Middle frontal gyrus (tissue), 1 donor: ENCODE results near the gene CYP19A1.
"Not testable (repeated sequence)": the region's sequence is repeated elsewhere in the genome, so short reads cannot be mapped to it uniquely, and the experiment has no call there.

Experiments
- DNase-seq: peaks from one replicate; pipeline ENCODE4 v3.0.0-alpha.2; 2015; ENCODE audit warnings: low spot score; ENCODE audit errors: extremely low spot score

The CYP19A1 gene

DNA sequence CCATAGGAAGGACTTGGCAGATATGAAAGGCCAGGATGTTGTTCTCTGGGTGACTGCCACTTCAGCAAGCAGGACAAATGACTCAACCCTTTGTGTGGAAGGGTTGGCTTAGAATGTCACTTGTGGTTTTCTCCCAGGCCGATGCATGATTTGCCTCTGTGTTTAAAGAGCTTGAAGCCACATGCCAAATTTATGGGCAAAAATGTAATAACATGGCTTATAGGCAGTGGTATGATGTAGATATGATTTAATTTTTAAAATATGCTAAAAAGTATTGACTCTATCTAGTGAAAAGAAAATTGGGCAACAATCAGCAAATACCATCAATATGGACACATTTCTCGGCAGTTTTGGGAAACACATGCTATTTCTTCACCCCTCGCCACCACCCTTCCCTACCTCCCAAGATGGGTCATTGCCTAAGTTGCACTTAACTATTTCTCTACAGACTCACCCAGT lies 114.6 kb downstream of the CYP19A1 start:
- DNase-seq, result no peak

DNA sequence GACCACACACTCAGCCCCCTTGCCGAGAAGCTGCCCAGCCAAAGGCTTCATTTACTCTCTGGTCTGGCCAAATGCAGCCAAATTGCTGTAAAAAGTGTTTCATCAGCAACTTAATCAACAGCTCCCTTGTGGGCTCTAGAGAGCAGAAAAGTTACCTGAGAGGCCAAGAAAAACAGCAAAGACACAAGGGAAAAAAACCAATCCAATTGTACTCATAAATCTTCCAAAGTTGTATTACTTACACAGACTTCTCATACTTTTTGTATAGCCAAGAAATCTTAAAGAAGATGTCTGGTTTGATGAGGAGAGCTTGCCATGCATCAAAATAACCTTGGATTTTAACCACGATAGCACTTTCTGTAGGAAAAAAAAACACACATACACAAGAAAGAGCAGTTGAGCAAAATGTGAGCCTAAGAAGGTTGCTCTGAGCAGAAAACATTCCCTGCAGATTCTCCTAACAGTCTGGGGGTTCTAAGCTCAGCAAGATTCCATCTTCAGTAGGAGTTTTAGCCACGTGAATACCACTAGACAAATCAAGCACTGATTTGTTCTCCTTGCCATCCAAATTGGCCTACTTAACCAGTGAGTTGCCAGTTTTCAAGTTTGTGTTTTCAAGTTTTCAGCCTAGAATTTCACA lies 120.0 kb downstream of the CYP19A1 start:
- no peak for DNase-seq

DNA sequence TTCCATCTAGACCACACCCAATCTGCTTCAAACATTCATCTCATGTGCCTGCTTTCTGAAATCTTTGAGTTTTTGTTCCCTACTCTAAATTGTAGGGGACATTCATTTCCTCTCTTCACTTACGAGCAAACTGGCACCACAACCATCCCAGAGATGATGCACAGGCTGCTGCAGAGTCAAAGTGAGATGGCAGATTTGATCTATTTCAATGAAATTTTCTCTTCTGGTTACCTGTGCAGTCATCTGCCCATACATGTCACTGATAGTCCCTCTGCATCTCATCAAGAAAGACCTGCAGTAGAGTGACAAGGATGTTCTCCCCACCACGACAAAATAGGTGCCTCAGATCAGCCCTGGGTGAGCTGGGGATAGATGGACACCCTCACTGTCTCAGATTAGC lies 125.5 kb downstream of the CYP19A1 start:
- DNase-seq, result no peak

DNA sequence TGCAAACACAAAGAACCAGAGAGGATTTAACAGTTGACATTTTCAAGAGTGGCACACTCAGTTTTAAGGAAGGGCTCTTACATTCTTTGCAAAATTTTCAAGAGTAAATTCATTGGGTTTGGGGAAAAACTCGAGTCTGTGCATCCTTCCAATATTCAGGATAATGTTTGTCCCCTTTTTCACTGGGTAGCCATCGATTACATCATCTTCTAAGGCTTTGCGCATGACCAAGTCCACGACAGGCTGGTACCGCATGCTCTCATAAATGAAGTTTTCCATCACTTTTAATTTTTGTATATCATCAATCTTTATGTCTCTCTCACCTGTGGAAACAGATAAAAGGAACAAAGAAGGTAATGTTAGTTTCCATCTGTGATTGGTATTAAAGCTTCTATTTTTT lies 126.2 kb downstream of the CYP19A1 start:
- DNase-seq, result no peak

DNA sequence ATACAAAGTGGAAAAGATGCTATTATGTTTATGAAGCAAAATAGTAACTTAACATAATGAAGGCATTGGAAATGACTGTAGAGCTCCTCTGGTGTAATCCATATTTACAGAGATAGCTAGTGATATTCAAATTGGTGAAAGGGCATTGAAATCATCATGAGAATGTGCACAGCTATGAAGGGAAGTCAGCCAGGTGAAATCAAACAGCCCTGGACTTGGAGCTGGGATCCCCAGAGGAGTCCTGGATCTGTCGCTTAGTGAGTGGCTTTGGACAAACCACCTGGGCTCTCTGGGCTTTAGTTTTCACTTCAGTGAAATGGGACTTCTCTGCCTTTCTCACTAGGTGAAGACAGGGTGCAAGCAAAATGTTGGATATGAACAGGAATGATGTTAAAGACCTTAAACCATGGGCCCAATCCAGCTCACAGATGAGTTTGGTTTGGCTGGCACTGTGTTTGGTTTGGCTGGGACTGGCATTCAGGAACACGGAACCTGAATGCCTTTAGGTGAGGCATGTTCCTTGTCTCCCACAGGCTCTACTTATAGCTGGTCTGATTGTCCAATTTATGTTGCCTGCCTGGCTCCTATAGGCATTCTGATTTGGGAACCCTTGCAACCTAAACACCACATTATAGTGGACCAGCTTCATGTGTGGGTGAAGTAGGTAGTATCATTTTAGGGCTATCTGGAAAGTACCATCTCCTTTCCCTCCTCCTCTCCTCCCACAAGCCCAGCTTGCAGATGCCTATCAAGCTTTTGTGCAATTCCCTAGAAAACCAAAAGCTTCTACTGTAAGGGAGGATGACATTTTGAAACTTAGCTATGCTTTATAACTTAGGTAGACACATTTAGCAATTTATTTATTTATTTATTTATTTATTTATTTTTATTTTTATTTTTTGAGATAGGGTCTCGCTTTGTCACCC lies 133.1 kb downstream of the CYP19A1 start:
- no peak for DNase-seq

DNA sequence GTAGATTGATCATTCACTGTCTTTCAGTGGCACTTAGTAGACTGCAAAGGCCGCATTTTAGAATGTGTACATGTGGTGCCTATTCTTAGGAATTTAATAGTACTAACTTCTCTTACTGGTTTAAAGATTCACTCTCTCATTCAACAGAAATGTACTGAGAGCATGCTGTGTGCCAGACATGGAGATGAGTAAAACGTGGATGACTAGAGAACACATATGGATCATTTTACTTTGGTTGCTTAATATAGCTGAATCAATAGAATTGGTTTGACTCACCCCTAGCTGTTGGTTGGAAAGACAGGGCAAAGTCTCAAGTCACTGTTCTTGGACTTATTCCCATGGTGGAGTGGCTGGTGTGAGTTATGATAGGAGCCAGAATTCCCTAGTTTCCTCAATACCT lies 134.6 kb downstream of the CYP19A1 start:
- DNase-seq, result no peak

DNA sequence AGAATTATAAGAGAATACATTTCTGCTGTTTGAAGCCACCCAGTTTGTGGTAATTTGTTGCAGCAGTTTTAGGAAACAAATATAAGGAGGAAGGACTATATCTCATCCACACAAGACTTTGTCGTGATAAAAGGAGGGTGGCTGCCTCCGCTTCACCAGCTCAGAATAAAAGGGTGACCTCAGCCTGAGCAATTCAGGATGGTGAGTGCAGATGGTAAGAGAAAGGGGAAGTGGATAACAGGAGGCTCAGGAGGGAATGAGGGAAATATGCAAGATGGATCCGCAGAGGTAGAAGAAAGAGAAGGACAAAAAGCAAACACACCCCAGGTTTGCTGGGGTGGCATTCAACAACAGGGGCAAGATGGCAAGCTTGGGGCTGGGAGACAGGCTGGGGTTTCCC lies 135.6 kb downstream of the CYP19A1 start:
- no peak for DNase-seq

DNA sequence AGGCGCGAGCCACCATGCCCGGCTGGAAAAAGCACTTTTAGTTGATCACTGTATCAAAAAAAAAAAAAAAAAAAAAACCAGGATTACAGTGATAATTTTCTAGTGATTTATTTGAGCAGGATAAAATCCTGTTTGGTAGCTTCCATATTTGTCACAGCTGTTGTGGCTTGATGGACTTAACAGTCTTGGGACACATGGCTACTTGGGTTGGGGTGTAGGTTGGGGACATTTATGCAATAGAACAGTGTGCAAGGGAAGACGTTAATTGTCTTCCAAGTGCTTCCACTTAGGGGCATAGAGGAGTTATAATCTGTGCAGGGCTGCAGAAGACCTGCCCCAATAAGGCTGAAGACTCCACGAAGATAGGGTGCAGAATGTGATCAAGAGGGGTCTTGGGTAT lies 136.8 kb downstream of the CYP19A1 start:
- DNase-seq, result no peak

DNA sequence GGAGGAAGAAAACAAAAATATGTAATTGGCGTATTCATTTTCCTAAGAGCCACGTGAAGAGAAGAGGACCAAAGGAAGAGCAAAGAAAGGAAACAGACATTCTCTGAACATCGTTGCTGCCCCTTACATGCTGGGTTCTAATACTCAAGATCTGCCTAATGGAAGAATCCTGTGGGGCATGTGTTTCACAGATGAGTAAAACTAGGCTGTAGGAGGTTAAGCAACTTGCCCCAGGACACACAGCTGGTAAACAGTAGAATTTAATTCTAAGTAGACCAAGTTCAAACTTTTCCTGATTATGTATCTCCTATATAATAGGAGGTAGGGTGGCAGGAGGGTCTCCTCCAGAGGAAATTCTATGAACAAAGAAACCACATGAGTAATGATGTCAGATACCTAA lies 137.6 kb downstream of the CYP19A1 start:
- no peak for DNase-seq

DNA sequence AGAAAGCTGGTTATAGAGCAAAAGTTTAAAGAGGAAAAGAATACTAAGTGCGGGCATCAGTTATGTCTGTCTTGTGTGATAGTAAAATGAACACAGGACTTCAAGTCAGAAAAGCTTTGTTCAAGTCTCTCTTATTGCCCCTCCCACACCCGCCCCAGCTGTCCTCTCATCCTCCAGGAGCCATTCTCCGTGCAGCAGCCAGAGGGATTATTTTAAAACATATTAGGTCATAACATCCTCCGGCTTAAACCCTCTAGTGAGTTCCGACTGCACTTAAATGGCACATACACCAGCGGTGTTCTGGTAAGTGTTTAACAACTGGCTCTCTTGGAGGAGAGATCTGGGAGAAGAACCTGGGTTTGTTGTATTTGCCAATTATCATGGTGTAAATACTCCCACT lies 138.9 kb downstream of the CYP19A1 start:
- no peak for DNase-seq

DNA sequence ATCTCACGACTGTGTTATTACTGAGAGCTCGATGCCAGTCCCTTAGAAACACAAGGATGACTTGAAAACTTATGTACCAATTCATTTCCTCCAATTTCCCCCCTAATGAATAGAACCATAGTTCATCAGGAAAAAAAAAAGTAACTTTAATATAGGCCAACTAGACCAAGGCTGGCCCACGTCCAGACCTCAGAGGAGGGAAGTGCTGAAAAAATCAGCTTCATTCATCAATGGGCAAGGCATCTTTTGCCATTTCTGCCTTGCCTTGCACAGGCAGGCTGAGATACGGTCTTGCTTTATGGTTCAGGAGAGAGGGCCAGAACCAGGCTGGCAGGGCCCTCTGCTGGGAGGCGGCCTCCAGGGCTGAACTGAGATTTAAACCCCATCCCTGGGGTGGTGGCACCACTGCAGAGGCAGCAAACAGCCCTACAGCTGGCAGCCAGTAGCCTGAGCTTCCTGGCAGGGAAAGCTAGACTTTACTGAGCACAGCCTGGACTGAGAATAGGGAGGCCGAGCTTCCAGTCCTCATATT lies 139.6 kb downstream of the CYP19A1 start:
- no peak for DNase-seq

DNA sequence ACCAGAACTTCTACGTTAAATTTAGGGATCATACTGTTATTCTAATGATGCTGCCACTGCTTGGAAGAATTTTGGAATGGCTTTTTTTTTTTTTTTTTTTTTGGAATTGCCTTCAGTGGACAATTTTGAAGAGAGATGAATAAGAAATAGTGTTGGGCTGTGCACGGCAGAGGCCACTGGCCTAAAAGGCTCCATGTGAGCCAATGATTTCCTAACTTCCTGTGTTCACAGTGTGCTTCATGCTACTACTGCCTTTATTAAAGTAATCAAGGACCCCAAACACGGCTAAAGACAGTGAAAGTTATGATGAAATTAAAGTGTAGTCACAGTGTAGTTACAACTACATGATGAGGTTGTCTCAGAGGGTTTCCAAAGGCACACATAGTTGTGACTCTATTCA lies 142.9 kb downstream of the CYP19A1 start:
- no peak for DNase-seq

DNA sequence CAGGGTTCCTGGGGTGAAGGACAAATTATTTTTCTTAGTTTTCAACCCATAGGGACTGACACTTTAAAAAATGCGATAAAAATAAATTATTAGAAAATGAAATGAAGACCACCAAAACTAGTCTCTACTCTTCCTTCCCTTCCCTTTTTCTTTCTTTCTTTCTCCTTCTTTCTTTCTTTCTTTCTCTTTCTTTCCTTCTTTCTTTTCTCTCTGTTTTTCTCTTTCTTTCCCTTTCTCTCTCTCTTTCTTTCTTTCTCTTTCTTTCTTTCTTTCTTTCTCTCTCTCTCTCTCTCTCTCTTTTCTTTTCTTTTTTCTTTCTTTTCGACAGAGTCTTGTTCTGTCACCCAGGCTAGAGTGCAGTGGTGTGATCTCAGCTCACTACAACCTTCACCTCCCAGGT lies 144.4 kb downstream of the CYP19A1 start:
- no peak for DNase-seq

DNA sequence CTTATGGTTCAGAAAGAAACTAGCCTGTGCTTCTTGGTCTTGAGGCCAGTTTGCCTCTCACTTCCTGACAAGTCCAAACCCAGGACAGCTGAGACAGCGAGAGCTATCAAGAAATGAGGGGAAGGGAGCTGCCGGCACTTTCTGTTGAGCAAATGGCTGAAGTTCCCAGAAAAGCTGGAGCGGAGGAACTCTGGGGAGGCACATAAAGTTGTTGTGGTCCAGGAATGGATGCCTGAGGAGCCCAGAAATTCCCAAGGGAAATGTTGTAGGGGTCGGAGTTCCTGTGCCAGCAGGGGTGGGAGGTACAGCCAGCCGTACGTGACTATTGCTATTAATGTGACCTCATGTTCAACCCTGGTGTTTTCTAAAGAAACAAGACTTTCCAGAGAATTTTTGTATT lies 144.9 kb downstream of the CYP19A1 start:
- no peak for DNase-seq

DNA sequence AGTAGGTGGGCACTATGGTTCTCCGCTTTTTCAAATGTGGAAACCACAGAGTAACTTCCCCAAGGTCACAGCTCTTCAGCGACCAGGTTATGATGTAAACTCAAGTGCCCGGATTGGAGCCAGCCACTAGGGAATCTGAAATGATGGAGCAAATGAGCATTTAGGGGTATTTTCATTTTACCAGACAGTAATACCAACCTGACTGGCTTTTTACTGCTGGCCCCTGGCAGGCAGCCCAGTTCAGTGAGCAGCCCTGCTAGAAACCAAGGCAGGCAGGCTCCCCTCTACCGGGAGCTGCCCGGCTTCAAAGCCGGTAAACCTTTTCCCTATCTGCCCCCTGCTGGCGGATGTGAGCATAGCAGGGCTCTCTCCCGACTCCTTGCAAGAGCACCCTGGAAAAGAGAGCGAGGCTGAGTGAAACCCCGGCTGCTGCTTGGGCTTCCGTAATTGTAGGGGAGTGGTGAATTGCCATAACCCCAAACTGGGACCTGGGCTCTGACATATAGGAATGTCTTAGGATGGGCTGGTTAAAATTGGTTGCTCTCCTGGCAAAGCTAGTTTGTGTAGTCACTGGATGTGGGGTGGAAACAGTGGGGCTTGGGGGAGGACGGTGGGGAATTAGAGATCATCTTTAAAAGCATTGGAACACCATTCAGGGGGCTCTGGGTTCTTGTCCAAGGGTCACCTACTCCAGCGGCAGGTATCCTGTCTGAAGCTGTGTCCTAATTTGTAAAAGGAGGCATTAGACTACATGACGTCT lies 145.7 kb downstream of the CYP19A1 start:
- DNase-seq, result peak; percentile 89

DNA sequence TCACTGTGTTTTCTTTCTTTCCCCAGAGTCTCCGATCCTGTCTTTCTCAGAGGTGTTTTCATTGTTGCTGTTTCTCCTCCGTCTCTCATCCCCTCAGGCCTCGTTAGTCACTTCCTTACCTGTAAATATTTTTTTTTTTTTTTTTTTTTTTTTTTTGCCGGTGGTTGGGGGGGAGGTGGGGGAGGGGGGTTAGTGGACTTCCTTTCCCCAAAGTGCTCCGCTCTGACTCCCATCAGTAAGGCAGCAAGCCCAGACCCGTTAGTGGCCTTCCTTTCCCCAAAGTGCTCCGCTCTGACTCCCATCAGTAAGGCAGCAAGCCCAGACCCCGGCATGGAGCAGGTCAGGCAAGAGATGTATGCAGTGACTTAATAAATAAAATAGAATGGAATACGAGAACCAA lies 146.6 kb downstream of the CYP19A1 start:
- no peak for DNase-seq

DNA sequence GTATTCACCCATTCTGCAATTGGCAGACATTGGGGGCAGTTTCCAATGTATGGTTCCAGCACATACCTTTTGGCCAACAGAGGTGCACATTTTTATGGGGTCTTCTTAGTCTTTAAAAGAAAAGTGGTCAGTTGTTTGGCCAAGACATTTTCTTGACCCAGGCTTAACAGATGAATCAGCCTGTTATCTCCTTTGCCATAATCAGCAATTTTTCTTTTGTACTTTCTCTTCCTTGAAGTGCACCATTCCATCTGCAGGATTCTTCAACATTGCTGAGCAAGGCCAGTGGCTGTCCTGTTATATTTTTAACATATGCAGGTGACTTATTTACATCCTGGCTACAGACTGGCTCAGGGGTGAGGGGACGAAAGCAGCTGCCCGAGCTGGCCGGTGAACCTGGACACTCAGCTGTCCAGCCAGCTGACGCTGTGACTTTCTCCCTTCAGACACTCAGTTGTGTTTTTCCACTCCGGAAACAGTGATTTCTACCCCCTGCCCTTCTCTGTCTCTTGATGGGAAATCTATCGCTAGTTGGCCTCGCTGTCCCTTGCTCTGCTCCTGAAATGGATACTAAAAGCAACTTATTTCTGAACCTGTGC lies 147.2 kb downstream of the CYP19A1 start:
- no peak for DNase-seq

DNA sequence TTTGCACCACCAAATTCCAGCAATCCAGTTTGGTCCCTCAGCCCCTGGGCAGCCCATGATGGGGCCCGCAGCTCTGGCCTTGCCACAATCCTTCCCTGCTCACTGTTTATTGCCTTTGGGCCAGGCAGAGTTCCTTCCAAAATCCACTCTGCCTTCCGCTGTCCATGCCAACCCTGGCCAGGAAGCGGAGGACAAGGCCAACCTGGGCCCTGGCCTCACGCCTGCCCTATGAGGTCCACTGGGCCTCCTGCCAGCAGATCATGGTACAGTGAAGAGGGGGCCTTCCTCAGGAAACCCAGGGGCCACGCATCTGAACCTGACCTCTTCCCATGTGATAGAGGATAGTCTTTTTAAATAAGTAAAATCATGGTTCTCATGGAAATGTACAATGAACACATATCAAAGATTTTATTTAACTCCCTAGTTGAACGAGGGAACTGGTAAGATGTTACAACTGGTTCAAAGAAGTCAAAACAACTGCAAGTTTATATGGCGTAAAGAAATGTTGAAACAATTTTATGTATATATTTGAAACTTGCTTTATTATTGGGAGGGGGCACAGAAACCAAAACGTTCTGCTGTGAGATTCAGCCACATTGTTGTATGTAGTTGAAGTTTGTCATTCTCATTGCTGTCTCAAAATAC lies 147.8 kb downstream of the CYP19A1 start:
- no peak for DNase-seq

DNA sequence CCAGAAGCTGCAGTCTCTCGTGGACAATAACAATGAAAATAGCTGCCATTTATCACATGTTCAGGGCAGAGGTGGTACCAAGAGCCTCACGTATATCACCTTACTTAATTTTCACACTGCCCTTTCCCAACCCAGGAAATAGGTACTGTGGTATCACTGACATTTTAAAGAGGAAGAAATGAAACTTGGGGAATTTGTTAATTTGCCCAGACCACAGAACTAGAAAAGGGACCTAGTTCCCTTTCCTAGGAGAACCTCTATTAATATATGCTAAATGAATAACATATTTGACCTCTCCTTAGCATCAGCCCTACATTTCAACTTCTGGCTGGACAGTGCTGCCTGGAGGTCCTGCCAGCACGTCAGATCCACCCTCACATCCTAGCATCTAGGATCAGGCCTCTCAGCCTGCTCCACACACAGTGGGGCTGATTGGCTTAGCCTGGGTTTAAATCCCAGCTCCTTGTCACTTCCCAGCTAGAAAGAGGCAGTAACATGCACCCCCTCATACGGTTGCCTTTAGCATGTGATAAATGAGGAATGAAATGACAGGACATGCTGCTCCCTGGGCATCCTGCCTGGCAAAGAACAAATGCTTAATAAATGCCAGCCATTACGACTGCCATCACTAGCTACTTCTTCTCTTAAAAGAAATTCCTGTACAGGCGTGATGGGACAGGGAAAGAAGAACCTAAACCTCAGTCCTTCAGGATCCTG lies 148.6 kb downstream of the CYP19A1 start:
- DNase-seq, result no peak

DNA sequence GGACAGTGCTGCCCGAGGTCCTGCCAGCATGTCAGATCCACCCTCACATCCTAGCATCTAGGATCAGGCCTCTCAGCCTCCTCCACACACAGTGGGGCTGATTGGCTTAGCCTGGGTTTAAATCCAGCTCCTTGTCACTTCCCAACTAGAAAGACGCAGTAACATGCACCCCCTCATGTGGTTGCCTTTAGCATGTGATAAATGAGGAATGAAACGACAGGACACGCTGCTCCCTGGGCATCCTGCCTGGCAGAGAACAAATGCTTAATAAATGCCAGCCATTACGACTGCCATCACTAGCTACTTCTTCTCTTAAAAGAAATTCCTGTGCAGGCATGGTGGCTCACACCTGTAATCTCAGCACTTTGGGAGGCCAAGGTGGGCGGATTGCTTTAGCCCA lies 149.6 kb downstream of the CYP19A1 start:
- not testable (repeated sequence) for DNase-seq
